ENCODE measurements around the gene SENP1. TPM values are rescaled to one million over a fixed set of nuclear protein-coding genes. Genes with fewer than 3 reads are reported as not detected.

Gene SENP1
- total RNA-seq, 1 experiment from 2014 or later = 23.0 TPM

- Histone ChIP-seq H3F3A (ENCODE audit: insufficient read depth, low read depth) (no peaks in the 10 kb centered on the region), H4K20me1 (ENCODE audit: insufficient read depth) (no peaks in the 10 kb centered on the region), H3K27me3 (ENCODE audit: insufficient read depth, low read depth) (peaks cover 60% of the 10 kb centered on the region), H3K79me2 (ENCODE audit: low read depth) (no peaks in the 10 kb centered on the region), H3K4me3 (no peak overlapping the region), H3K9me2 (ENCODE audit: insufficient read depth) (no peaks in the 10 kb centered on the region), H3K9me3 (ENCODE audit: insufficient read depth, low read depth) (no peaks in the 10 kb centered on the region), H3K27ac (no peak overlapping the region), H3K36me3 (ENCODE audit: low read depth) (no peaks in the 10 kb centered on the region), H3K4me1 (replicated peaks; ENCODE audit: insufficient read depth) (peaks cover 15% of the 10 kb centered on the region), H2AFZ (no peak overlapping the region), H3K4me2 (no peak overlapping the region)
- TF ChIP-seq EZH2 (IDR thresholded peaks at IDR 0.05; ENCODE audit: low read depth) = no peak
- no peak for TF ChIP-seq CTCF (conservative IDR thresholded peaks at IDR 0.05)
- ChIA-PET POLR2A (ENCODE audit: unreplicated experiment) (no interaction called here), CTCF (interaction anchor here (0.6 kb wide), 1 partner anchor 178 kb away, joined by 6 read pairs; no protein-coding TSS in a partner anchor)
- BruUV-seq (replicated peaks) = no TSS peak
- DNase-seq = no peak
- intact Hi-C loops (cut with micrococcal nuclease; ENCODE audit: unreplicated experiment) = no loop called here
Observed at GRCh38 chr12:47993491-47993890, 112.4 kb downstream of the SENP1 start.

Small RNA genes within 50 kb of the gene (microRNA-seq; reads per million reads assigned to microRNA genes)
- 8.1 reads per million, percentile 9 among the genes with 10 or more reads in this experiment for gene MIR6505 (ENCODE audit: borderline number of aligned reads, borderline replicate concordance)

Other genes with a start within 250 kb of the SENP1 start
- gene VDR, start 201.1 kb downstream of the SENP1 start, total RNA-seq (2021) = 7.5 and 12.3 TPM in 2 replicates
- 99.4 and 100 TPM in 2 replicates for gene TMEM106C, start 142.5 kb downstream of the SENP1 start, total RNA-seq (2021)
- gene COL2A1, start 101.6 kb downstream of the SENP1 start, total RNA-seq (2021) = not detected in 2 replicates
- 63.2 and 67.6 TPM in 2 replicates for gene PFKM, start 13.3 kb upstream of the SENP1 start, total RNA-seq (2021)
- 21.8 and 25.1 TPM in 2 replicates for gene ASB8, start 51.4 kb upstream of the SENP1 start, total RNA-seq (2021)
- gene CCDC184, start 77.6 kb upstream of the SENP1 start, total RNA-seq (2021) = not detected in 2 replicates
- not detected in 2 replicates for gene OR10AD1, start 97.2 kb upstream of the SENP1 start, total RNA-seq (2021)
- gene ZNF641, start 244.8 kb upstream of the SENP1 start, total RNA-seq (2021) = 1.4 and 2.5 TPM in 2 replicates